ENCODE results near the gene SGTA.

SGTA gene

GRCh38 chr19:2732883-2733282 is 50.2 kb downstream of the SGTA start:
- no peak for DNase-seq (ENCODE audit: low read depth)
- H3K4me3 ChIP-seq (ENCODE audit: control insufficient read depth, low read depth, low read length): no peak overlapping the region
- TF ChIP-seq CTCF (IDR thresholded peaks at IDR 0.05; ENCODE audit: control insufficient read depth, insufficient read depth, low read depth, low read length, missing control alignments): no peak

GRCh38 chr19:2732157-2732725 is 50.8 kb downstream of the SGTA start:
- DNase-seq (ENCODE audit: low read depth): no peak
- TF ChIP-seq CTCF (IDR thresholded peaks at IDR 0.05; ENCODE audit: control insufficient read depth, insufficient read depth, low read depth, low read length, missing control alignments): no peak
- no peak overlapping the region for H3K4me3 ChIP-seq (ENCODE audit: control insufficient read depth, low read depth, low read length)

GRCh38 chr19:2731181-2731995 is 51.7 kb downstream of the SGTA start:
- no peak overlapping the region for H3K4me3 ChIP-seq (ENCODE audit: control insufficient read depth, low read depth, low read length)
- TF ChIP-seq CTCF (IDR thresholded peaks at IDR 0.05; ENCODE audit: control insufficient read depth, insufficient read depth, low read depth, low read length, missing control alignments): no peak
- DNase-seq (ENCODE audit: low read depth): no peak

GRCh38 chr19:2729943-2730818 is 52.9 kb downstream of the SGTA start:
- H3K4me3 ChIP-seq (ENCODE audit: control insufficient read depth, low read depth, low read length): no peak overlapping the region
- DNase-seq (ENCODE audit: low read depth): no peak
- TF ChIP-seq CTCF (IDR thresholded peaks at IDR 0.05; ENCODE audit: control insufficient read depth, insufficient read depth, low read depth, low read length, missing control alignments): no peak

- DNase-seq (ENCODE audit: low read depth): no peak
- H3K4me3 ChIP-seq (ENCODE audit: control insufficient read depth, low read depth, low read length): no peak overlapping the region
- TF ChIP-seq CTCF (IDR thresholded peaks at IDR 0.05; ENCODE audit: control insufficient read depth, insufficient read depth, low read depth, low read length, missing control alignments): no peak
These were observed 54.2 kb downstream of the SGTA start for GRCh38 chr19:2728783-2729387.

GRCh38 chr19:2727640-2727944 is 55.5 kb downstream of the SGTA start:
- no peak for TF ChIP-seq CTCF (IDR thresholded peaks at IDR 0.05; ENCODE audit: control insufficient read depth, insufficient read depth, low read depth, low read length, missing control alignments)
- no peak overlapping the region for H3K4me3 ChIP-seq (ENCODE audit: control insufficient read depth, low read depth, low read length)
- DNase-seq (ENCODE audit: low read depth): no peak

All from AG09309 (cell line).